Measurements from ENCODE around the gene PLEKHJ1. TPM values are rescaled to one million over a fixed set of nuclear protein-coding genes. Genes with fewer than 3 reads are reported as not detected.

The PLEKHJ1 gene
- total and polyA plus RNA-seq, 2 of the 8 experiments (the other 6 are each of a cell fraction or from before 2014, with no cell fraction given), result 135 to 187 TPM

- Histone ChIP-seq H3K4ac (replicated peaks; ENCODE audit: insufficient read length, low read depth, low read length) (no peak overlapping the region), H3K9me3 (ENCODE audit: insufficient read depth in 2 of 2, low read depth in 1 of 2, low read length in 1 of 2) (no peaks in the 10 kb centered on the region), H3K23me2 (ENCODE audit: low read depth, low read length) (peaks cover 9% of the 10 kb centered on the region; the same call in 1 of the 2 replicates), H3K79me1 (ENCODE audit: low read depth, low read length) (peaks cover 17% of the 10 kb centered on the region), H3K4me2 (ENCODE audit: insufficient read depth in 1 of 2, low read depth in 2 of 2, low read length in 2 of 2) (peak overlapping the region; percentile 7 to 93; a peak in 3 of 4 replicates), H2AK5ac (ENCODE audit: low read depth, low read length) (no peak overlapping the region), H4K5ac (ENCODE audit: insufficient read length, low read depth, low read length) (no peak overlapping the region), H2BK15ac (ENCODE audit: low read length) (no peak overlapping the region), H2BK12ac (ENCODE audit: low read depth, low read length) (no peak overlapping the region), H2BK120ac (replicated peaks; ENCODE audit: low read depth, low read length) (no peak overlapping the region), H3K18ac (ENCODE audit: extremely low read depth, low read length) (peak overlapping the region; percentile 95), H3K23ac (ENCODE audit: insufficient read length) (no peak overlapping the region), H3K9ac (replicated peaks in 1 of 4; ENCODE audit: extremely low read depth in 1 of 4, low read depth in 3 of 4, low read length in 3 of 4) (peak overlapping the region in 3 of 4 experiments; percentile 75 to 93 (median 82); a peak in 4 of 7 replicates), H3K4me3 (ENCODE audit: extremely low read depth in 1 of 4, insufficient read depth in 2 of 4, low read depth in 3 of 4, low read length in 4 of 4) (peak overlapping the region; percentile 56 to 81 (median 60)), H3K14ac (ENCODE audit: insufficient read length) (no peak overlapping the region), H2BK20ac (ENCODE audit: low read length) (no peak overlapping the region), H3K79me2 (ENCODE audit: control insufficient read depth in 1 of 2, insufficient read depth in 2 of 2, low read length in 2 of 2) (peaks cover 29 to 55% of the 10 kb centered on the region in 2 experiments), H3K27me3 (replicated peaks in 1 of 4; ENCODE audit: control insufficient read depth in 3 of 4, extremely low read depth in 1 of 4, insufficient read depth in 3 of 4, low read length in 3 of 4) (no peaks in the 10 kb centered on the region), H3K27ac (ENCODE audit: low read depth, low read length) (no peak overlapping the region; the same call in 1 of the 2 replicates), H4K20me1 (replicated peaks in 1 of 2; ENCODE audit: control insufficient read depth in 1 of 2, insufficient read depth in 2 of 2, low read length in 2 of 2) (peaks cover 14 to 30% of the 10 kb centered on the region in 2 experiments), H3K4me1 (replicated peaks in 1 of 4; ENCODE audit: control insufficient read depth in 3 of 4, insufficient read depth in 4 of 4, low read length in 3 of 4) (peaks cover 0 to 24% (median 14%) of the 10 kb centered on the region in 4 experiments; a peak in 6 of 7 replicates), H2AFZ (ENCODE audit: low read length) (no peak overlapping the region), H3K36me3 (ENCODE audit: control insufficient read depth in 2 of 4, insufficient read depth in 4 of 4, low read length in 3 of 4) (peaks cover 0 to 15% (median 7%) of the 10 kb centered on the region in 4 experiments; a peak in 5 of 8 replicates), H2BK5ac (ENCODE audit: low read depth, low read length) (no peak overlapping the region), H4K8ac (ENCODE audit: extremely low read depth, insufficient read depth, low read length) (peak overlapping the region; percentile 86; the same call in 1 of the 2 replicates), H3K56ac (replicated peaks; ENCODE audit: insufficient read length, low read depth, low read length) (no peak overlapping the region), H4K91ac (replicated peaks; ENCODE audit: insufficient read length, low read length) (no peak overlapping the region)
- FAIRE-seq (no peak), DNase-seq (ENCODE audit: low read depth in 1 of 2, low spot score in 2 of 2) (no peak)
- 0% methylated on average over 12 of the region's 28 CpGs; no CpG with 5 or more reads in 1 of the 2 experiments for WGBS, 2 experiments (ENCODE audit: extremely low coverage in 1 of 2, insufficient coverage in 1 of 2, insufficient read length in 1 of 2, insufficient replicate concordance in 2 of 2, low coverage in 1 of 2, low lambda C conversion rate in 2 of 2, missing lambda C conversion rate in 1 of 2)
- POLR2A ChIA-PET (ENCODE audit: partially characterized antibody), result interaction anchor here (0.7 to 4.7 kb wide), 16 partner anchors 9 to 151 kb away, joined by 3 to 52 read pairs (median 4); partner anchors contain the start of genes AMH and DOT1L
- CTCF ChIA-PET (ENCODE audit: partially characterized antibody), result interaction anchor here (0.7 to 1.5 kb wide), 15 partner anchors 10 to 90 kb away, joined by 3 to 8 read pairs (median 4); no protein-coding TSS in a partner anchor
- peak; percentile 66 for TF ChIP-seq TAF7 (optimal IDR thresholded peaks at IDR 0.05; ENCODE audit: borderline replicate concordance, low read depth, low read length)
- no peak for TF ChIP-seq CBX5 (IDR thresholded peaks at IDR 0.05; ENCODE audit: low read depth, low read length)
- no peak; a peak in 1 of 3 replicates for TF ChIP-seq POLR2A (IDR thresholded peaks at IDR 0.05; ENCODE audit: control extremely low read depth in 1 of 2, low read depth in 2 of 2, low read length in 2 of 2)
- TF ChIP-seq CHD2 (IDR thresholded peaks at IDR 0.05; ENCODE audit: low read length), result no peak
- no peak for TF ChIP-seq CEBPB (IDR thresholded peaks at IDR 0.05; ENCODE audit: low read depth, low read length)
- TF ChIP-seq EGR1 (IDR thresholded peaks at IDR 0.05; ENCODE audit: borderline replicate concordance, low read depth, low read length), result no peak
- peak; percentile 44 for TF ChIP-seq NANOG (IDR thresholded peaks at IDR 0.05; ENCODE audit: insufficient read depth, low read depth, low read length, poor library complexity, severe bottlenecking)
- TF ChIP-seq YY1 (IDR thresholded peaks at IDR 0.05; ENCODE audit: low read depth, low read length), result peak; percentile 75
- TF ChIP-seq SIN3A (conservative IDR thresholded peaks at IDR 0.05 in 1 of 2, IDR thresholded peaks at IDR 0.05 in 1 of 2; ENCODE audit: low read depth in 1 of 2, low read length in 2 of 2), result 0 out of 4 replicates have a peak, but pooled peaks of 1 of the 2 experiments have one; percentile 69
- TF ChIP-seq TBP (IDR thresholded peaks at IDR 0.05; ENCODE audit: low read depth, low read length), result no peak
- TF ChIP-seq SP1 (IDR thresholded peaks at IDR 0.05; ENCODE audit: low read depth, low read length), result 0 out of 2 replicates have a peak, but pooled peaks have one; percentile 28
- no peak for TF ChIP-seq CTCF (IDR thresholded peaks at IDR 0.05; ENCODE audit: control extremely low read depth in 1 of 3, insufficient read depth in 1 of 3, low read depth in 1 of 3, low read length in 3 of 3)
These were observed 140 bp downstream of the PLEKHJ1 start for GRCh38 chr19:2236064-2236313.
